CD1c-positive myeloid dendritic cell (primary cell): Measurements from ENCODE around the gene GULP1.
"Not testable (repeated sequence)": the region's sequence is repeated elsewhere in the genome, so short reads cannot be mapped to it uniquely, and the experiment has no call there.

Experiments used
- DNase-seq: peaks from one replicate; pipeline ENCODE4 v3.0.0-alpha.2; 2016; ENCODE audit errors: extremely low spot score

Gene GULP1

GRCh38 chr2:188291617-188292347, at the start of gene GULP1:
TSS of gene GULP1 (plus strand) at chr2:188291874. CDS start at chr2:188477703, 185,829 bp downstream.
- no peak for DNase-seq

- no peak for DNase-seq
These were observed 48.3 kb upstream of the GULP1 start for GRCh38 chr2:188243381-188243780.

GRCh38 chr2:188244383-188244782, 47.3 kb upstream of the GULP1 start:
- DNase-seq = no peak

- DNase-seq = no peak
These were observed 46.4 kb upstream of the GULP1 start for GRCh38 chr2:188245230-188245629.

GRCh38 chr2:188248513-188248912, 43.2 kb upstream of the GULP1 start:
- DNase-seq = no peak

GRCh38 chr2:188251034-188251433, 40.6 kb upstream of the GULP1 start:
- no peak for DNase-seq

GRCh38 chr2:188256420-188256819, 35.3 kb upstream of the GULP1 start:
- DNase-seq = no peak

- DNase-seq = no peak
These were observed 26.4 kb upstream of the GULP1 start for GRCh38 chr2:188265315-188265714.

- DNase-seq = no peak
These were observed 23.9 kb upstream of the GULP1 start for GRCh38 chr2:188267776-188268175.

- no peak for DNase-seq
These were observed 22.7 kb upstream of the GULP1 start for GRCh38 chr2:188269004-188269403.

GRCh38 chr2:188272121-188272520, 19.6 kb upstream of the GULP1 start:
- DNase-seq = no peak

- DNase-seq = no peak
These were observed 17.4 kb upstream of the GULP1 start for GRCh38 chr2:188274274-188274673.

GRCh38 chr2:188276255-188276654, 15.4 kb upstream of the GULP1 start:
- no peak for DNase-seq

GRCh38 chr2:188277786-188278185, 13.9 kb upstream of the GULP1 start:
- no peak for DNase-seq

- DNase-seq = no peak
These were observed 13.1 kb upstream of the GULP1 start for GRCh38 chr2:188278388-188279092.

- no peak for DNase-seq
These were observed 12.6 kb upstream of the GULP1 start for GRCh38 chr2:188279093-188279445.

- DNase-seq = no peak
These were observed 10.9 kb upstream of the GULP1 start for GRCh38 chr2:188280811-188281222.

GRCh38 chr2:188282907-188283306, 8.8 kb upstream of the GULP1 start:
- DNase-seq = no peak

- not testable (repeated sequence) for DNase-seq
These were observed 7.4 kb upstream of the GULP1 start for GRCh38 chr2:188284251-188284650.

- no peak for DNase-seq
These were observed 6.6 kb upstream of the GULP1 start for GRCh38 chr2:188285049-188285448.

- no peak for DNase-seq
These were observed 5.9 kb upstream of the GULP1 start for GRCh38 chr2:188285774-188286173.

GRCh38 chr2:188291142-188291616, 495 bp upstream of the GULP1 start:
- no peak for DNase-seq
